Medulla oblongata (tissue), 1 donor: ENCODE results near the gene COX7A2L.

Experiments
- DNase-seq: peaks from one replicate; pipeline ENCODE4 v3.0.0-alpha.2; 2015; ENCODE audit errors: extremely low spot score

Gene COX7A2L

GRCh38 chr2:42317945-42318344 lies 43.1 kb downstream of the COX7A2L start:
- no peak for DNase-seq

- DNase-seq: no peak
These were observed 43.5 kb downstream of the COX7A2L start for GRCh38 chr2:42317486-42317885.

- no peak for DNase-seq
These were observed 44.1 kb downstream of the COX7A2L start for GRCh38 chr2:42316910-42317309.

GRCh38 chr2:42315844-42316470 lies 45.1 kb downstream of the COX7A2L start:
- no peak for DNase-seq

GRCh38 chr2:42314892-42315468 lies 46.0 kb downstream of the COX7A2L start:
- DNase-seq: no peak

- DNase-seq: no peak
These were observed 48.9 kb downstream of the COX7A2L start for GRCh38 chr2:42312106-42312505.

- DNase-seq: no peak
These were observed 51.0 kb downstream of the COX7A2L start for GRCh38 chr2:42310007-42310515.

- no peak for DNase-seq
These were observed 51.7 kb downstream of the COX7A2L start for GRCh38 chr2:42309366-42309765.

GRCh38 chr2:42307180-42307579 lies 53.8 kb downstream of the COX7A2L start:
- DNase-seq: no peak

- no peak for DNase-seq
These were observed 56.8 kb downstream of the COX7A2L start for GRCh38 chr2:42304059-42304713.

GRCh38 chr2:42303252-42303651 lies 57.8 kb downstream of the COX7A2L start:
- DNase-seq: no peak

GRCh38 chr2:42300527-42300926 lies 60.5 kb downstream of the COX7A2L start:
- DNase-seq: no peak
